ENCODE results near the gene UGT1A10.

Gene UGT1A10

DNA sequence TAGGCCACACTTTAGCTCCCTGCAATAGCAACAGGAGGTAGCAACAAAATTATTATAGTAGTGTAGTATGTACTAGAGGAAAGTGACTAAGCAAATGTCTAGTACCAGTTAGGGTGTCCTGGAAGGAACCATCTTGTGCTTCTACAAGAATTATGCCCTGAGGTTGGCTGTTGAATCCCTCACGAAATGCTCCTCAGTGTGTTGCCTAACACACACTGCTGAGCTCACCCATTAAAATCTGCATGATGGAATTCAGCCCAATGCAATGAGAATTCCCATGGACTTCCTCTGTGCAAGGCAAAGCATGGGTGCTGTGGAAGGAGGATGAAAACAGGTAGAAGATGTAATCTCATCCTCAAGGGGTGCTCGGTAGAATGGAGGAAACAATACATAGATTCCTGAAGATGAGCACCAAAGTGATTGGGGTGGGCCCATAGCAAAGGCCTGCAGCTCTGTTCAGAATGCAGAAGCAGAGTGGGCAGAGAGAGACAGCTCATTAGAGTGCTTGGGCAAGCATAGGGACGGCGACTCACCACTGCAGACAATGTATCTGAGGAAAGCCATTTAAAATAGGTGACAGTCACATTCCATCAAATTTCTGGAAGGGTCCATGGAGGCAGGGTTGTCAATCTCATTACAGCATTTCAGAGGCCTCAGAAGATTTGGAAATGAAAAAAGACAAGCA lies 44.3 kb downstream of the UGT1A10 start:
- H3K4me3 ChIP-seq (ENCODE audit: low read depth, low read length): no peak overlapping the region

GRCh38 chr2:233681521-233682099 lies 45.4 kb downstream of the UGT1A10 start, which contains the start of gene UGT1A7:
TSS of gene UGT1A7 (plus strand) at chr2:233681901. CDS start at chr2:233681938, 37 bp downstream.
- H3K4me3 ChIP-seq (ENCODE audit: low read depth, low read length): no peak within 1 kb of the TSS
- no peak for DNase-seq (ENCODE audit: low read depth)
- TF ChIP-seq MAX (IDR thresholded peaks at IDR 0.05; ENCODE audit: low read depth, low read length) (no peak), POLR2A (IDR thresholded peaks at IDR 0.05; ENCODE audit: extremely low read depth, insufficient read length) (no peak), MYC (IDR thresholded peaks at IDR 0.05; ENCODE audit: low read depth, low read length) (no peak)
- TF ChIP-seq, protein P1, sequence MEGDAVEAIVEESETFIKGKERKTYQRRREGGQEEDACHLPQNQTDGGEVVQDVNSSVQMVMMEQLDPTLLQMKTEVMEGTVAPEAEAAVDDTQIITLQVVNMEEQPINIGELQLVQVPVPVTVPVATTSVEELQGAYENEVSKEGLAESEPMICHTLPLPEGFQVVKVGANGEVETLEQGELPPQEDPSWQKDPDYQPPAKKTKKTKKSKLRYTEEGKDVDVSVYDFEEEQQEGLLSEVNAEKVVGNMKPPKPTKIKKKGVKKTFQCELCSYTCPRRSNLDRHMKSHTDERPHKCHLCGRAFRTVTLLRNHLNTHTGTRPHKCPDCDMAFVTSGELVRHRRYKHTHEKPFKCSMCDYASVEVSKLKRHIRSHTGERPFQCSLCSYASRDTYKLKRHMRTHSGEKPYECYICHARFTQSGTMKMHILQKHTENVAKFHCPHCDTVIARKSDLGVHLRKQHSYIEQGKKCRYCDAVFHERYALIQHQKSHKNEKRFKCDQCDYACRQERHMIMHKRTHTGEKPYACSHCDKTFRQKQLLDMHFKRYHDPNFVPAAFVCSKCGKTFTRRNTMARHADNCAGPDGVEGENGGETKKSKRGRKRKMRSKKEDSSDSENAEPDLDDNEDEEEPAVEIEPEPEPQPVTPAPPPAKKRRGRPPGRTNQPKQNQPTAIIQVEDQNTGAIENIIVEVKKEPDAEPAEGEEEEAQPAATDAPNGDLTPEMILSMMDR (IDR thresholded peaks at IDR 0.05; ENCODE audit: low read depth, low read length): no peak

More for the DNA sequence above, 44.3 kb downstream of the UGT1A10 start:
- TF ChIP-seq, protein P1 (IDR thresholded peaks at IDR 0.05; ENCODE audit: low read depth, low read length): no peak
- TF ChIP-seq POLR2A (IDR thresholded peaks at IDR 0.05; ENCODE audit: extremely low read depth, insufficient read length): no peak
- TF ChIP-seq MAX (IDR thresholded peaks at IDR 0.05; ENCODE audit: low read depth, low read length): no peak
- TF ChIP-seq MYC (IDR thresholded peaks at IDR 0.05; ENCODE audit: low read depth, low read length): no peak
- no peak for DNase-seq (ENCODE audit: low read depth)

- DNase-seq (ENCODE audit: low read depth): no peak
- no peak overlapping the region for H3K4me3 ChIP-seq (ENCODE audit: low read depth, low read length)
- TF ChIP-seq MYC (IDR thresholded peaks at IDR 0.05; ENCODE audit: low read depth, low read length): no peak
These were observed 48.4 kb downstream of the UGT1A10 start for GRCh38 chr2:233684640-233685039.

DNA sequence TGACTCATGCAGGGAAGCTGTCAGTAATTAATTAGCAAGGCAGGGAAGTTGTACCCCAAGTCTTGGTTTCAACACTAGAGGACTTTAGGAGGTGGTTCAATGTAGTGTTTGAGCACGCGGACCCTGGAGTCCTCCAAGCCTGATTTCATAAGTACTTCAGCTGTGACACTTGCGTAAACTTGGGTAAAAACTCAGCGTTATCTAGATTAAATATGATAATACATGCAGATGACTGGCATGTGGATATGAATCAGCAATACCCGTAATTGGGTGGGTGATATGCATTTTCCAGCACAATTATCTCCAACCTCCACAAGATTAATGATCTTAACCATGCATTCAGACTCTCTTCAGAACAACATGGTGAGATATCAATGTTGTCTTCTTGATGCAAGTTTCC lies 50.7 kb downstream of the UGT1A10 start:
- no peak for TF ChIP-seq MYC (IDR thresholded peaks at IDR 0.05; ENCODE audit: low read depth, low read length)
- no peak for TF ChIP-seq POLR2A (IDR thresholded peaks at IDR 0.05; ENCODE audit: extremely low read depth, insufficient read length)
- TF ChIP-seq MAX (IDR thresholded peaks at IDR 0.05; ENCODE audit: low read depth, low read length): no peak
- TF ChIP-seq, protein P1 (IDR thresholded peaks at IDR 0.05; ENCODE audit: low read depth, low read length): no peak
- peak; percentile 44 for DNase-seq (ENCODE audit: low read depth)
- no peak overlapping the region for H3K4me3 ChIP-seq (ENCODE audit: low read depth, low read length)

- no peak overlapping the region for H3K4me3 ChIP-seq (ENCODE audit: low read depth, low read length)
- DNase-seq (ENCODE audit: low read depth): no peak
- TF ChIP-seq, protein P1 (IDR thresholded peaks at IDR 0.05; ENCODE audit: low read depth, low read length): no peak
- no peak for TF ChIP-seq MYC (IDR thresholded peaks at IDR 0.05; ENCODE audit: low read depth, low read length)
- TF ChIP-seq POLR2A (IDR thresholded peaks at IDR 0.05; ENCODE audit: extremely low read depth, insufficient read length): no peak
- TF ChIP-seq MAX (IDR thresholded peaks at IDR 0.05; ENCODE audit: low read depth, low read length): no peak
These were observed 52.1 kb downstream of the UGT1A10 start for GRCh38 chr2:233688341-233688740.

DNA sequence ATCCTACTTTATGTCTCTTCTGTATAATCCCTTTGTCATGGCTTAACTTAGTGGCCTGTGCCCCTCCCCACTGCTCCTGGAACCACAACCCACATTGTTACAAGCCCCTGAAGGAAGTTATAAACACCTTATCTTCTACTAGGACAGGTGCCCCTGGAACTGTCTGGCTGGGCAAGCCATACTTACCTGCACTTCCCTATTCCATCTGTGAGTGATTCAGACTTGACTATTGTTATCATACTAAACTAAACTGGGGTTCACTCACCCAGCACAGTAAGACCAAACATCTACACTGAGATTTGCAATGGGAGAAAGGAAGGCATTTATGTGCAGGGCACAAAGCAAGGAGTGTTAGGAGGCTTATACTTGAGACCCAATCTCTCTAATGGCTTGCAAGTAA lies 52.8 kb downstream of the UGT1A10 start:
- DNase-seq (ENCODE audit: low read depth): no peak
- TF ChIP-seq MAX (IDR thresholded peaks at IDR 0.05; ENCODE audit: low read depth, low read length): no peak
- TF ChIP-seq, protein P1 (IDR thresholded peaks at IDR 0.05; ENCODE audit: low read depth, low read length): no peak
- TF ChIP-seq POLR2A (IDR thresholded peaks at IDR 0.05; ENCODE audit: extremely low read depth, insufficient read length): no peak
- TF ChIP-seq MYC (IDR thresholded peaks at IDR 0.05; ENCODE audit: low read depth, low read length): no peak
- no peak overlapping the region for H3K4me3 ChIP-seq (ENCODE audit: low read depth, low read length)
